ENCODE data around the gene FSIP1.

FSIP1 gene

GRCh38 chr15:39642011-39642640, 140.5 kb downstream of the FSIP1 start:
- DNase-seq: no peak

- DNase-seq: no peak
Observed at GRCh38 chr15:39641191-39641889, 141.3 kb downstream of the FSIP1 start.

- no peak for DNase-seq
Observed at GRCh38 chr15:39640665-39641064, 142.0 kb downstream of the FSIP1 start.

GRCh38 chr15:39639037-39639436, 143.6 kb downstream of the FSIP1 start:
- DNase-seq: no peak

- no peak for DNase-seq
Observed at GRCh38 chr15:39638041-39638440, 144.6 kb downstream of the FSIP1 start.

- no peak for DNase-seq
Observed at GRCh38 chr15:39631357-39631756, 151.3 kb downstream of the FSIP1 start.

GRCh38 chr15:39629906-39630305, 152.7 kb downstream of the FSIP1 start:
- DNase-seq: no peak

- DNase-seq: no peak
Observed at GRCh38 chr15:39629371-39629770, 153.3 kb downstream of the FSIP1 start.

GRCh38 chr15:39628546-39629257, 153.9 kb downstream of the FSIP1 start:
- DNase-seq: no peak

GRCh38 chr15:39628144-39628508, 154.5 kb downstream of the FSIP1 start:
- DNase-seq: no peak

GRCh38 chr15:39627451-39628143, 155.0 kb downstream of the FSIP1 start:
- no peak for DNase-seq

- no peak for DNase-seq
Observed at GRCh38 chr15:39625856-39626255, 156.8 kb downstream of the FSIP1 start.

- DNase-seq: no peak
Observed at GRCh38 chr15:39625451-39625850, 157.2 kb downstream of the FSIP1 start.

- DNase-seq: no peak
Observed at GRCh38 chr15:39624806-39625205, 157.8 kb downstream of the FSIP1 start.

GRCh38 chr15:39623529-39623931, 159.1 kb downstream of the FSIP1 start:
- no peak for DNase-seq

- no peak for DNase-seq
Observed at GRCh38 chr15:39622660-39623516, 159.8 kb downstream of the FSIP1 start.

- no peak for DNase-seq
Observed at GRCh38 chr15:39621976-39622375, 160.7 kb downstream of the FSIP1 start.

GRCh38 chr15:39621210-39621609, 161.4 kb downstream of the FSIP1 start:
- DNase-seq: no peak

- DNase-seq: no peak
Observed at GRCh38 chr15:39618063-39618823, 164.4 kb downstream of the FSIP1 start.

GRCh38 chr15:39616731-39617455, 165.7 kb downstream of the FSIP1 start:
- no peak for DNase-seq

GRCh38 chr15:39613861-39614260, 168.8 kb downstream of the FSIP1 start:
- DNase-seq: no peak
